GM21717 (cell line): Measurements from ENCODE around the gene ACAP1.

Source experiments
- ATAC-seq: cut with Tn5 transposase; IDR thresholded peaks from one replicate; pipeline ENCODE4 v1.9.1; 2021; ENCODE audit warnings: mild to moderate bottlenecking, moderate library complexity; ENCODE audit not compliant: unreplicated experiment

The ACAP1 gene

DNA sequence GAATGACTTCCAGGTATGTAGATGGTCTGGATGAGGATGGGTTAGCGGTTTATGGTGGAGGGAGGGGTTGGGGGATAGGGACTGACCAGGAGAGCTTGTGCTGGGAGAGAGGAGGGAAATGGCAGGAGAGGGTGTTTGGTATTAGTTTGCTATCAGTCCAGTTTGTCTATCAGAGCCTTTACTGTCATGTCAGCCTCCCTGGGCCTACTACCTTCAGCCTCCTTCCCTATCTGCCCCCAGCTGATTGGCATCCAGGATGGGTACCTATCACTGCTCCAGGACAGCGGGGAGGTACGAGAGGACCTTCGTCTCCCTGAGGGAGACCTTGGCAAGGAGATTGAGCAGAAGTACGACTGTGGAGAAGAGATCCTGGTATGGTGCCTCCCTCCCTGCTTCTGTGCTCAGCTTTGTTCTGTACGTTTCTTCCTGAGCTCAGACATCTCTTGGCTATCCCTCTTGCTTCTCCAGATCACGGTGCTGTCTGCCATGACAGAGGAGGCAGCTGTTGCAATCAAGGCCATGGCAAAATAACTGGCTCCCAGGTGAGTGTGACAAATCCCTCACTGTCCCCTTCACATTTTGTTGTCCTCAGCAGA lies 25.1 kb upstream of the ACAP1 start:
- no peak for ATAC-seq

DNA sequence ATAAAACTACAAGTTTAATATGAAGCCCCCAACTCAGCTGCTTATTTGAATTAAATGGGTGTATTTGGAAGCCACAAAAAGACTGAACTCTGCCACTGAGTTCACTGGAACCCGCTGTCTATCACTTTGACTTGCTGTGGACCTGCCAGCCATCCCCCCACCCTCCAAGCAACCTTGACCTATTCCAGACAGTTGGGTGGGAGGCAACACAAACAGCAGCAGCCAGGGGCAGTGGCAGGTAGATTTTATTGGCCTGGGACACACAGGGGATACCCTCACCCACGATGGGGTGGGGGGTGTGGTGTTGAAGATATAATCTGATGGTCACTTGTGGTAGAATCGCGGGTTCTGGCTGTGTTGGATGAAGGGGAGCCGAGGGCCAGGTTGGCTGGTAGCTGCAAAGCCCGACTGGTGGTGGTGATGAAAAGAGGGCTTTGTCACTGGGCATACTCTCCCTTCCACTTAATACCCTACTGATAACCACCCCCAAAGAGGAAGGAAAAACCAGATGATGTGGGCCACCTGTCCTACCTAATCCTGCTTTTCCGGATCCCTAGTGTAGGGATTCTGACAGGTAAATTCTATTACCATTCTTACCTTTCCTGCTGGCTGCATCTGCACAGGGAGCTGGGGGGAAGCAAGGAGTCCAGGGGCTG lies 23.8 kb upstream of the ACAP1 start:
- no peak for ATAC-seq

- ATAC-seq, result no peak
Measured at GRCh38 chr17:7313088-7313889, 23.0 kb upstream of the ACAP1 start.

GRCh38 chr17:7313890-7314718 lies 22.2 kb upstream of the ACAP1 start:
- ATAC-seq, result no peak

- ATAC-seq, result peak; percentile 45
Measured at GRCh38 chr17:7314719-7315569, 21.4 kb upstream of the ACAP1 start, which contains the start of gene GPS2. TSS of gene GPS2 (minus strand) at chr17:7315360. CDS start at chr17:7315052, 308 bp downstream.

DNA sequence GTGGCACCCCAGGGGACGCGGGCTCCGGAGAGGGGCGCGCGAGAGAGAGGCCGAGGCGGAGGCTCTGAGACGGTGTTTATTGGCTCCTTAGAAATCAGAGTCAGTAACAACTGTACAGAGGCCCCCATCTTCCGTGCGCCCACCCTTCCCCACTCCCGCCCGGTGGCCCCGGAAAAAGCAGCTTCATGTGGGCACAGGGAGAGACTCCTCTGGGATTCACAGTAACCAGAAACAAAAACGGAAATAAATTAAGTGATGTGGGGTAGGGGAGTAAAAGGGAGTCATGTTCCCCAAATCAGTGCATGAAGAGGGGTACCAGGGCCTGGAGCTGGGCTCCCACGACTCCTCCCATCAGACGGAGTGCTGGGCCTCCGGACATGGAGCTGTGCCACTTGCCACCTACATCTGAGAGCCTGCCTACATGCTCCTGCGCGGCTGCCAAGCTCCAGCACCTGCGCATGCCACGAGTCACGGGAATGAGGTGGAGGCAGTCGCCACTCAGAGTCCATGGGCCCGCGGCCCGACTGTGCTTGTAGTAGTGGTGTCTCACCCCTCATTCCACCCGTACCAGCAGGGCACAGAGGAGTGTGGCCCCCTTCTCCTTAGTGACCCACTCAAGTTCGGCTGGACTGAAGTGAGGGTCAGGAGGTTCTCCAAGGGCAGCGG lies 20.6 kb upstream of the ACAP1 start:
- no peak for ATAC-seq

- ATAC-seq, result no peak
Measured at GRCh38 chr17:7317161-7317803, 19.0 kb upstream of the ACAP1 start.

GRCh38 chr17:7318121-7318860 lies 18.0 kb upstream of the ACAP1 start:
- no peak for ATAC-seq

DNA sequence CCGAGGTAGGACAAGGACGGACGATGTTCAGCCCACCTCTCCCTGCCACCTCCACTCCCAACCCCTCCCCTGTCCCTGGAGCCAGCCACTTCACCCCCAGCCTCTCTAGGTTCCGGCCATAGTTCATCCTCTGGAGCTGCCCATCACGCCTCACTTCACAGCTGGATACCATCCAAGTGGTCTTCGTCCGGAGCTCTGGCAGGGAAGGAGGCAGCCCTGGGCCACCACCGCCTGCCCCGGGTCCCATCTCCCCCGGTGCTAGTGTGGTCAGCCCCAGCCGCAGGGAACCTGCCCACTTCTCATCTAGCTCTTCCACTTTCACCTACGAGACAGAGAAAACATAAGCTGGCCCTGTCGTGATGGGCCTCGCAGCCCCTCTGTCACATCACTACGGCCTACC lies 14.9 kb upstream of the ACAP1 start:
- ATAC-seq, result no peak

- no peak for ATAC-seq
Measured at GRCh38 chr17:7322520-7323194, 13.7 kb upstream of the ACAP1 start.

DNA sequence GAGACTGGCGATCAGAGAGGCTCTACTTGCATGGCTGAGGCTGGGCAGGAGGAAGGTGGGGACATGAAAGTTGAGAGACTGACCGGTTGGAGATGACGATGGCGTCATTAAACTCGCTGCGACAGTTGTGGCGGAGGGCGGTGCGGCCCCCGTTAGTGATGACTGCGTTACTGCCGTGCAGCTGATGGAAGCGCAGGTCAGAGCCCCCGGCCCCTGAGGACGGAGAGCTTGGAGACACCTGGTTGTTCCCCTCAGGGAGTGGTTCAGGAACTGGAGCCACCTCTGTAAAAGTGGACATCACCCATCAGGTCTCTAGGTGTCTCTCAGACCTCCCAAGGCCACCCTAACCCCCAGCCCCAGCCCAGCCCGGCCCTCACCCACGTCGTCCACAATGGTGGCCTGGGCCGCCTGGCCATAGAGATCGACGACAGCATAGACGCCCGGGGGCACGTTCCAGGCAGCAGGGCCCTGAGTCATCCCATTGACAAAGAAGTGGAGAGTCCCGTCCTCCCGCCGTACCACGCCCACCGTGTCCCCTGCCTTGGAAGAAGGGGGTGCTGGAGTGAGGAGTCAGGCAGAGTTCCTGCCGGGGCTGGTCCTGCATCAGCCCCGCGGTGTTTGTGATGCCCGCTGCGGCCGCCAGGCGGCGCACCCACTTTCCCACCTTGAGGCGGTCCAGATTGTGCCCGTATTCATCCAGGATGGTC lies 12.4 kb upstream of the ACAP1 start:
- ATAC-seq, result no peak

DNA sequence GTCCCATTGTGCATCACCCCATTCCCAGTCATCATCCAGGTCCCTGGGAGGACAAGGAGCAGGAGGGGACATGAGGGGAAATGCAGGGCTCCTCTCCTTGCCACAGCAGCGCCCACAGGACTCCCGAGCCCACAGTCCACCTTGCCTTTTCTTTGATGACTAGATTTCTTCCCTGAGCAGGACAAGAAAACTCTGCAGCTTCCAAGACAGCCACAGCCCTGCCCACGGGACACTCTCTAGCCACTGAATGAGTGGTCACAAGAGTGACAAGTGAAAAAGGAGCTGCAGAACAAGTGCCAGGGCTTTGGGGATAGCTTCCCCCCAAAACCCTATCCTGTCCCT lies 11.9 kb upstream of the ACAP1 start:
- ATAC-seq, result no peak

- no peak for ATAC-seq
Measured at GRCh38 chr17:7325031-7325528, 11.2 kb upstream of the ACAP1 start.

GRCh38 chr17:7326186-7326585 lies 10.1 kb upstream of the ACAP1 start:
- no peak for ATAC-seq

GRCh38 chr17:7327056-7327455 lies 9.3 kb upstream of the ACAP1 start:
- no peak for ATAC-seq

- ATAC-seq, result no peak
Measured at GRCh38 chr17:7327501-7327900, 8.8 kb upstream of the ACAP1 start.

- ATAC-seq, result no peak
Measured at GRCh38 chr17:7328009-7328408, 8.3 kb upstream of the ACAP1 start.
